ENCODE results near the gene CRTAC1.
A peak's percentile ranks its signal among the peaks of the same experiment; 100 is the strongest.

Gene CRTAC1

GRCh38 chr10:97964748-97965147 lies 65.7 kb downstream of the CRTAC1 start:
- no peak for DNase-seq

GRCh38 chr10:97961945-97962344 lies 68.5 kb downstream of the CRTAC1 start:
- no peak for DNase-seq

- DNase-seq, result no peak
Observed at GRCh38 chr10:97960269-97961056, 70.0 kb downstream of the CRTAC1 start.

GRCh38 chr10:97949462-97949861 lies 81.0 kb downstream of the CRTAC1 start:
- no peak for DNase-seq

- no peak for DNase-seq
Observed at GRCh38 chr10:97948822-97949221, 81.6 kb downstream of the CRTAC1 start.

- DNase-seq, result no peak
Observed at GRCh38 chr10:97944772-97945171, 85.6 kb downstream of the CRTAC1 start.

GRCh38 chr10:97943294-97943693 lies 87.1 kb downstream of the CRTAC1 start:
- no peak for DNase-seq

- DNase-seq, result no peak
Observed at GRCh38 chr10:97940534-97940933, 89.9 kb downstream of the CRTAC1 start.

GRCh38 chr10:97939446-97939990 lies 90.9 kb downstream of the CRTAC1 start:
- no peak for DNase-seq

GRCh38 chr10:97937928-97938327 lies 92.5 kb downstream of the CRTAC1 start:
- no peak for DNase-seq

- no peak for DNase-seq
Observed at GRCh38 chr10:97937054-97937453, 93.4 kb downstream of the CRTAC1 start.

- no peak for DNase-seq
Observed at GRCh38 chr10:97936126-97936525, 94.3 kb downstream of the CRTAC1 start.

GRCh38 chr10:97932932-97933530 lies 97.4 kb downstream of the CRTAC1 start:
- DNase-seq, result no peak

GRCh38 chr10:97931041-97931440 lies 99.4 kb downstream of the CRTAC1 start:
- no peak for DNase-seq

GRCh38 chr10:97928897-97929296 lies 101.5 kb downstream of the CRTAC1 start:
- DNase-seq, result no peak

GRCh38 chr10:97927622-97928021 lies 102.8 kb downstream of the CRTAC1 start:
- DNase-seq, result no peak

- no peak for DNase-seq
Observed at GRCh38 chr10:97926055-97926454, 104.4 kb downstream of the CRTAC1 start.

- DNase-seq, result no peak
Observed at GRCh38 chr10:97925308-97925938, 105.0 kb downstream of the CRTAC1 start.

GRCh38 chr10:97924678-97925077 lies 105.7 kb downstream of the CRTAC1 start:
- no peak for DNase-seq

- DNase-seq, result no peak
Observed at GRCh38 chr10:97923476-97923875, 106.9 kb downstream of the CRTAC1 start.

- DNase-seq, result no peak
Observed at GRCh38 chr10:97923057-97923456, 107.4 kb downstream of the CRTAC1 start.

GRCh38 chr10:97922022-97922758 lies 108.2 kb downstream of the CRTAC1 start:
- peak; percentile 18 for DNase-seq

- DNase-seq, result no peak
Observed at GRCh38 chr10:97921581-97922021, 108.8 kb downstream of the CRTAC1 start.
